Sigmoid colon (tissue), 4 donors: ENCODE results near the gene HSD17B12.
"Not testable (repeated sequence)": the region's sequence is repeated elsewhere in the genome, so short reads cannot be mapped to it uniquely, and the experiment has no call there.

Experiments
- POLR2A ChIP-seq, 2 donors: fragments of 450-650 bp; IDR thresholded peaks; one replicate each; pipeline ENCODE4 v1.6.1; 2016; ENCODE audit warnings: antibody characterized with exemption in 2 of 2, mild to moderate bottlenecking in 2 of 2, moderate library complexity in 2 of 2
- POLR2AphosphoS5 ChIP-seq, 4 donors: sonication (generic); formaldehyde crosslinking; IDR thresholded peaks; one replicate each; pipeline ENCODE4 v1.6.1; 2017; ENCODE audit warnings: antibody characterized with exemption in 4 of 4

DNA sequence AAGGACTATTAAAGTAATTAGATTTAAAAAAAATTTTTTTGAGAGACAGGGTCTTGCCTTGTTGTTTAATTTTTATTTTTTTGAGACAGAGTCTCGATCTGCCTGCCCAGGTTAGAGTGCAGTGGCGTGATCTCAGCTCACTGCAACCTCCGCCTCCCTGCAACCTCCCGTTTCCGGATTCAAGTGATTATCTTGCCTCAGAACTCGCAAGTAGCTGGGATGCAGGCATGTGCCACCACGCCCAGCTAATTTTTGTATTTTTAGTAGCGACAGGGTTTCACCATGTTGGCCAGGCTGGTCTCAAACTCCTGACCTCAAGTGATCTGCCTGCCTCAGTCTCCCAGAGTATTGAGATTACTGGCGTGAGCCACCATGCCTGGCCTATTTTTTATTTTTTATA lies 17.5 kb upstream of the HSD17B12 start:
- not testable (repeated sequence) for TF ChIP-seq POLR2AphosphoS5, POLR2A (IDR thresholded peaks at IDR 0.05)
